Measurements from ENCODE around the gene GABRA6. TPM values are rescaled to one million over a fixed set of nuclear protein-coding genes. Genes with fewer than 3 reads are reported as not detected.
"Not testable (repeated sequence)": the region's sequence is repeated elsewhere in the genome, so short reads cannot be mapped to it uniquely, and the experiment has no call there.

GABRA6 gene
- polyA plus RNA-seq, result not detected

- Mint-ChIP-seq H3K27ac (no peak within 1 kb of the TSS), H3K9me3 (peaks cover 0 to 24% (median 11%) of the 10 kb centered on the region in 6 donors), H3K4me3 (no peak within 1 kb of the TSS), H3K4me1 (no peaks in the 10 kb centered on the region), H3K36me3 (no peaks in the 10 kb centered on the region), H3K27me3 (ENCODE audit: low read depth in 3 of 3) (peaks cover 0 to 2% (median 0%) of the 10 kb centered on the region in 3 donors)
- no peak for DNase-seq
Measured at GRCh38 chr5:161685461-161685860, at the start of gene GABRA6. GABRA6 (plus strand) TSS chr5:161685721; CDS start chr5:161685990, 269 bp downstream.

- Mint-ChIP-seq H3K36me3 (no peaks in the 10 kb centered on the region), H3K4me3 (no peak overlapping the region), H3K27me3 (ENCODE audit: low read depth in 3 of 3) (peaks cover 0 to 1% (median 0%) of the 10 kb centered on the region in 3 donors), H3K9me3 (peaks cover 2 to 34% (median 8%) of the 10 kb centered on the region in 6 donors), H3K27ac (no peak overlapping the region), H3K4me1 (no peaks in the 10 kb centered on the region)
- no peak for DNase-seq
Measured at GRCh38 chr5:161637591-161637990, 47.9 kb upstream of the GABRA6 start.

GRCh38 chr5:161641444-161641843 lies 44.1 kb upstream of the GABRA6 start:
- DNase-seq, result no peak
- Mint-ChIP-seq H3K36me3 (no peaks in the 10 kb centered on the region), H3K4me1 (no peaks in the 10 kb centered on the region), H3K9me3 (peaks cover 2 to 27% (median 9%) of the 10 kb centered on the region in 6 donors), H3K27ac (no peak overlapping the region), H3K27me3 (ENCODE audit: low read depth in 3 of 3) (peaks cover 0 to 3% (median 0%) of the 10 kb centered on the region in 3 donors), H3K4me3 (no peak overlapping the region)

- Mint-ChIP-seq H3K4me1 (no peaks in the 10 kb centered on the region), H3K27ac (no peak overlapping the region), H3K9me3 (peaks cover 0 to 33% (median 21%) of the 10 kb centered on the region in 6 donors), H3K27me3 (ENCODE audit: low read depth in 3 of 3) (peaks cover 0 to 3% (median 1%) of the 10 kb centered on the region in 3 donors), H3K36me3 (no peaks in the 10 kb centered on the region), H3K4me3 (no peak overlapping the region)
- no peak for DNase-seq
Measured at GRCh38 chr5:161645264-161645663, 40.3 kb upstream of the GABRA6 start.

- not testable (repeated sequence) for H3K4me3 Mint-ChIP-seq; H3K27me3 Mint-ChIP-seq (ENCODE audit: low read depth in 3 of 3); H3K4me1 Mint-ChIP-seq; H3K27ac Mint-ChIP-seq; H3K36me3 Mint-ChIP-seq; DNase-seq
- H3K9me3 Mint-ChIP-seq, result peaks cover 5 to 51% (median 32%) of the 10 kb centered on the region in 6 donors
Measured at GRCh38 chr5:161651926-161652325, 33.6 kb upstream of the GABRA6 start.

- DNase-seq, result no peak
- H3K27me3 Mint-ChIP-seq (ENCODE audit: low read depth in 3 of 3), result no peaks in the 10 kb centered on the region
- no peak overlapping the region for H3K4me3 Mint-ChIP-seq
- H3K36me3 Mint-ChIP-seq, result peaks cover 0 to 3% (median 0%) of the 10 kb centered on the region in 3 donors
- H3K4me1 Mint-ChIP-seq, result no peaks in the 10 kb centered on the region
- H3K9me3 Mint-ChIP-seq, result peaks cover 5 to 38% (median 13%) of the 10 kb centered on the region in 6 donors
- H3K27ac Mint-ChIP-seq, result no peak overlapping the region
Measured at GRCh38 chr5:161660806-161661205, 24.7 kb upstream of the GABRA6 start.

- Mint-ChIP-seq H3K36me3 (peaks cover 0 to 3% (median 0%) of the 10 kb centered on the region in 3 donors), H3K27ac (no peak overlapping the region), H3K27me3 (ENCODE audit: low read depth in 3 of 3) (no peaks in the 10 kb centered on the region), H3K4me3 (no peak overlapping the region), H3K4me1 (no peaks in the 10 kb centered on the region), H3K9me3 (peaks cover 2 to 29% (median 14%) of the 10 kb centered on the region in 6 donors)
- DNase-seq, result no peak
Measured at GRCh38 chr5:161663431-161663830, 22.1 kb upstream of the GABRA6 start.

GRCh38 chr5:161676103-161676502 lies 9.4 kb upstream of the GABRA6 start:
- Mint-ChIP-seq H3K36me3 (no peaks in the 10 kb centered on the region), H3K27ac (no peak overlapping the region), H3K9me3 (peaks cover 3 to 17% (median 7%) of the 10 kb centered on the region in 6 donors), H3K27me3 (ENCODE audit: low read depth in 3 of 3) (peaks cover 0 to 1% (median 0%) of the 10 kb centered on the region in 3 donors), H3K4me3 (no peak overlapping the region), H3K4me1 (no peaks in the 10 kb centered on the region)
- DNase-seq, result no peak

- DNase-seq, result no peak
- Mint-ChIP-seq H3K27me3 (ENCODE audit: low read depth in 3 of 3) (peaks cover 0 to 2% (median 0%) of the 10 kb centered on the region in 3 donors), H3K27ac (no peak overlapping the region), H3K4me3 (no peak overlapping the region), H3K9me3 (peaks cover 0 to 24% (median 11%) of the 10 kb centered on the region in 6 donors), H3K36me3 (no peaks in the 10 kb centered on the region), H3K4me1 (no peaks in the 10 kb centered on the region)
Measured at GRCh38 chr5:161686149-161686548, 628 bp downstream of the GABRA6 start.

GRCh38 chr5:161686881-161687280 lies 1.4 kb downstream of the GABRA6 start:
- H3K27me3 Mint-ChIP-seq (ENCODE audit: low read depth in 3 of 3), result peaks cover 0 to 2% (median 0%) of the 10 kb centered on the region in 3 donors
- no peak overlapping the region for H3K4me3 Mint-ChIP-seq
- no peaks in the 10 kb centered on the region for H3K36me3 Mint-ChIP-seq
- H3K4me1 Mint-ChIP-seq, result no peaks in the 10 kb centered on the region
- peaks cover 0 to 24% (median 9%) of the 10 kb centered on the region in 6 donors for H3K9me3 Mint-ChIP-seq
- no peak for DNase-seq
- no peak overlapping the region for H3K27ac Mint-ChIP-seq

GRCh38 chr5:161687316-161687715 lies 1.8 kb downstream of the GABRA6 start:
- Mint-ChIP-seq H3K36me3 (no peaks in the 10 kb centered on the region), H3K4me3 (no peak overlapping the region), H3K27ac (no peak overlapping the region), H3K9me3 (peaks cover 2 to 21% (median 7%) of the 10 kb centered on the region in 6 donors), H3K27me3 (ENCODE audit: low read depth in 3 of 3) (peaks cover 0 to 2% (median 0%) of the 10 kb centered on the region in 3 donors), H3K4me1 (no peaks in the 10 kb centered on the region)
- DNase-seq, result no peak

- H3K4me3 Mint-ChIP-seq, result no peak overlapping the region
Measured at GRCh38 chr5:161691911-161692310, 6.4 kb downstream of the GABRA6 start.

GRCh38 chr5:161697001-161697400 lies 11.5 kb downstream of the GABRA6 start:
- Mint-ChIP-seq H3K4me3 (no peak overlapping the region), H3K27ac (no peak overlapping the region), H3K9me3 (peaks cover 3 to 36% (median 7%) of the 10 kb centered on the region in 6 donors), H3K36me3 (no peaks in the 10 kb centered on the region), H3K27me3 (ENCODE audit: low read depth in 3 of 3) (peaks cover 0 to 3% (median 2%) of the 10 kb centered on the region in 3 donors), H3K4me1 (no peaks in the 10 kb centered on the region)
- DNase-seq, result no peak

More at GRCh38 chr5:161691911-161692310, 6.4 kb downstream of the GABRA6 start:
- H3K27me3 Mint-ChIP-seq (ENCODE audit: low read depth in 3 of 3), result peaks cover 0 to 2% (median 2%) of the 10 kb centered on the region in 3 donors
- H3K36me3 Mint-ChIP-seq, result no peaks in the 10 kb centered on the region
- H3K27ac Mint-ChIP-seq, result no peak overlapping the region
- H3K4me1 Mint-ChIP-seq, result no peaks in the 10 kb centered on the region
- DNase-seq, result no peak
- H3K9me3 Mint-ChIP-seq, result peaks cover 2 to 19% (median 6%) of the 10 kb centered on the region in 6 donors

GRCh38 chr5:161700065-161700464 lies 14.5 kb downstream of the GABRA6 start:
- H3K27me3 Mint-ChIP-seq (ENCODE audit: low read depth in 3 of 3), result peaks cover 0 to 3% (median 0%) of the 10 kb centered on the region in 3 donors
- no peaks in the 10 kb centered on the region for H3K4me1 Mint-ChIP-seq
- no peak for DNase-seq
- H3K27ac Mint-ChIP-seq, result no peak overlapping the region
- no peak overlapping the region for H3K4me3 Mint-ChIP-seq
- H3K9me3 Mint-ChIP-seq, result peaks cover 2 to 42% (median 9%) of the 10 kb centered on the region in 6 donors
- no peaks in the 10 kb centered on the region for H3K36me3 Mint-ChIP-seq

GRCh38 chr5:161703528-161703927 lies 18.0 kb downstream of the GABRA6 start:
- Mint-ChIP-seq H3K4me1 (no peaks in the 10 kb centered on the region), H3K27me3 (ENCODE audit: low read depth in 3 of 3) (peaks cover 0 to 1% (median 0%) of the 10 kb centered on the region in 3 donors), H3K4me3 (no peak overlapping the region), H3K27ac (no peak overlapping the region), H3K9me3 (peaks cover 2 to 30% (median 4%) of the 10 kb centered on the region in 6 donors), H3K36me3 (no peaks in the 10 kb centered on the region)
- no peak for DNase-seq
